Cardiac fibroblast (primary cell): ENCODE data around the gene MCTP1.

Experiments used
- DNase-seq, 2 donors: peaks; one replicate each; pipeline versions ENCODE4 v3.0.0 to v3.0.0-alpha.2; 2010; ENCODE audit warnings: low read depth in 2 of 2
- H3K4me3 ChIP-seq, 2 donors: replicated peaks in 1 of 2; 1 replicate in 1 of 2; 2 replicates in 1 of 2; pipeline ENCODE4 v1.5.1; 2011; ENCODE audit warnings: low read depth in 2 of 2, low read length in 2 of 2, mild to moderate bottlenecking in 2 of 2, moderate library complexity in 1 of 2
- TF ChIP-seq, protein P1 (sequence below): IDR thresholded peaks from one replicate; pipeline ENCODE4 v1.5.1; 2011; ENCODE audit warnings: low read depth, mild to moderate bottlenecking, low read length, inconsistent platforms

Gene MCTP1

DNA sequence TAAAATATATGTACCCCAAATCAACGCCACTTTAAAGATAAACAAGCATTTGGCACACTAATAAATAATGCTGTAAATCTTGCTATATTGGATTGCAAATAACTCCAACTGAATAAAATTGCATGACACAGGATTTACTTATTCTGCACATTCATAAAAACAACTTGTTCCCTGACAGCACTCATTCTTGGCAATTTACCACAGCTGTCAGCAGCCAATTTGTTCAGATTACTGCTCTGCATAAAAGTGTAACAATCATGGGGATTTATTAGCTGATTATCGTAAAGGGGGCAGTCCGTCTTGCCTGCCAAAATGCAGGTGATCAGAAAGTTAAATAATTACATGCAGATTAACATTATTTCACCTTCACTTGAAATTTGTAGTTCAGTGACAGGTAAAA, 381.2 kb downstream of the MCTP1 start:
- TF ChIP-seq, protein P1, sequence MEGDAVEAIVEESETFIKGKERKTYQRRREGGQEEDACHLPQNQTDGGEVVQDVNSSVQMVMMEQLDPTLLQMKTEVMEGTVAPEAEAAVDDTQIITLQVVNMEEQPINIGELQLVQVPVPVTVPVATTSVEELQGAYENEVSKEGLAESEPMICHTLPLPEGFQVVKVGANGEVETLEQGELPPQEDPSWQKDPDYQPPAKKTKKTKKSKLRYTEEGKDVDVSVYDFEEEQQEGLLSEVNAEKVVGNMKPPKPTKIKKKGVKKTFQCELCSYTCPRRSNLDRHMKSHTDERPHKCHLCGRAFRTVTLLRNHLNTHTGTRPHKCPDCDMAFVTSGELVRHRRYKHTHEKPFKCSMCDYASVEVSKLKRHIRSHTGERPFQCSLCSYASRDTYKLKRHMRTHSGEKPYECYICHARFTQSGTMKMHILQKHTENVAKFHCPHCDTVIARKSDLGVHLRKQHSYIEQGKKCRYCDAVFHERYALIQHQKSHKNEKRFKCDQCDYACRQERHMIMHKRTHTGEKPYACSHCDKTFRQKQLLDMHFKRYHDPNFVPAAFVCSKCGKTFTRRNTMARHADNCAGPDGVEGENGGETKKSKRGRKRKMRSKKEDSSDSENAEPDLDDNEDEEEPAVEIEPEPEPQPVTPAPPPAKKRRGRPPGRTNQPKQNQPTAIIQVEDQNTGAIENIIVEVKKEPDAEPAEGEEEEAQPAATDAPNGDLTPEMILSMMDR, result no peak
- DNase-seq, result no peak
- no peak overlapping the region for H3K4me3 ChIP-seq

DNA sequence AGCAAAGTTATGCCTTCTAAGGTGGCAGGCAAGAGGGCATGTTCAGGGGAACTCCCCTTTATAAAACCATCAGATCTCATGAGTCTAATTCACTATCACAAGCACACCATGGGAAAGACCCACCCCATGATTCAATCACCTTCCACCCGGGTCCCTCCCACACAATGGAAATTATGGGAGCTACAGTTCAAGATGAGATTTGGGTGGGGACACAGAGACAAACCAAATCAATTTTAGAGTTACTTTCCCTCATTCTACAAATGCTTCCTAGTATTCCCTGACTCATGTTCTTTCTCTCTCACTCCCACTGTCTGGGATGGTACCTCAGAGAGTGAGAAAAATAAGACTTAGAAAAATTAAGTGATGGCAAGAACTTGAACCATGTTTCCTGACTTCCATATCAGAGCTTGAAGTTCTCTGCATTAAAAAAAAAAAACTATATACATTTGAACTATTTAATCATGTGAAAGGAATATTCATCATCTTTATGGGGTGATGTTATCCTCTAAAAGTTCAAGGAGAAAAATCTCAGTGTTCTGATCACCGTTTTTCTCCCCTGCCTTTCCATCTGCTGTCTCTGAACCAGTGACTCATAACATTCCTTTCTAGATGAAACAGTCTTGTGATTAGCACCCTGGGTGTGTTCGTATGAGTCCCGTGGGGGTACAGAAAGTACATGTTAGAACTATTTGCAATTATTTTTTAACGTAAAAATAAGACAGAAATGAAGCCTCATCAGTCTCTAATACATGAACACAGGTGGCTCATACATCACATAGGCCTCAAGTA, 383.5 kb downstream of the MCTP1 start:
- DNase-seq, result peak; percentile 46 to 90
- no peak overlapping the region for H3K4me3 ChIP-seq
- TF ChIP-seq, protein P1, result no peak

DNA sequence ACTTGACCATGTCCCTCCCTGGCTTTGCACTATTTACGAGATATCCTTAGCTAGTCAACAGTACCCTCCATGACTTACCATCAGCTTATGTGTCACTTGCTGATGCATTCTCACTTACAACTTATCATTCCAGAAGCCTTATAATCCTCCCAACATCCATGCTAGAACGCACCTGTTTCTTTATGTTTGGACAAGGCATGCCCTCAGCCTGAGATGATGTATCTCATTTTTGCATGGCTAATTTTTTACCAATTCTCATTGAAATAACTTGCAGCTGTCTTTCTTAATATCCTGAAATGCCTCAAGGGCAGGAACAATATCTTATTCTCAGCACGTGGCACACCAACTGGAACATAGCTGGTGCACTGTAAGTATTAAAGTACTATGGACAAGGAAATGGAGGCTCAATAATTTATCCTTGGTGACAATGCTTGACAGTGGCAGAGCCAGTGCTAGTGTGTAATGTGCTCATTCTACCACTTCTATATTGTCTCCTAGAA, 384.8 kb downstream of the MCTP1 start:
- TF ChIP-seq, protein P1, result no peak
- no peak overlapping the region for H3K4me3 ChIP-seq
- no peak for DNase-seq

DNA sequence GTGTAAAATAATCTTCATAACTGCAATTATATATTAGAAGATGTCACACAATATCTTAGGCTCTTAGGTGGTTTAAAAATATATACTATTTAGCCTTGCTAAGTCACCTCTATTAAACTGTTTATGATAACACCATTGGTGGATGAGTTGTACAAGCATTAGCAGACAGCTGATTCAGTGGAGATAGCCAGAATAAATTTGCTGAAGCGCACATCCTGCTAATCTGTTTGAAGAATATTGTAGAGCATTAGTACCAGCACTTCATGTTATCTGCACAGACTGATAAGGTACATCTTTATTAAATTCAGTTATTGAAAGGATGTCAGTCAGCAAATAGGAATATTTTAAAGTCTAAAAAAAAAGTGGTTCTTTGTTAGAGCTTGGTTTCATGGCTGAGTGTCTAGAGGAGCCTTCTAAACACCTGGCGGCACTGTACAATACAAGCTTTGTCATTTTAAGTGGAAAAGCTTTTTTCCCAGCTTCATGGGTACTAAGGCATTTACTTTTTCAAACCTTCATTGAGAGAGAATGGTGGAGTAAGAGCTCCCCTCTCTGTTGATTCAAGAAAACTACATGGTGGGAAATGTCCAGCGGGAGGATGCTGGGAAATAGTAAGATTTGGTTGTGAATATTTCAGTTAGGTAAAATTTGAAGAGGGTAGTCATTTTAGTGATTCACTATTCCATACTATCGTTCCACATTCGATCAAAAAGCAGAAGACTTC, 391.3 kb downstream of the MCTP1 start:
- TF ChIP-seq, protein P1, result peak; percentile 38
- DNase-seq, result peak; percentile 23 to 47

DNA sequence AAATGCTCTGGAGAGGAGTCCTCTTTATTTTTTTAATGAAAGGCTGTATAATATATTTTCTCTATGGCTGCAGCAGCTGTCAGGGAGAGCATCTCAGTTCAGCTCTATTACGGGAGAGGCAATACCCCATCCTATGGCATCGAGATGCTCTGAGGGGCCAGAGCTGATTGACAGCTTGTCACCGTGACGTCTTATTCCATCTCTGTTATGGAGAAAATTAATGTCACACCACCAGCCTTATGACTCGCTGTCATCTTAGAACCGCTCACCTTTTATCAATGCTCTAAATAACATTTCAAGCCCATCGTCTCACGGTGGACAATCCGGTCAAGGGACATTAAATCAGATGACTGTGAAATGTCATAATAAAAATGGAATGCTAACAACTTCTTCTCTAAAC, 392.9 kb downstream of the MCTP1 start:
- H3K4me3 ChIP-seq, result no peak overlapping the region
- TF ChIP-seq, protein P1, result no peak
- no peak for DNase-seq

More for the DNA sequence above, 391.3 kb downstream of the MCTP1 start:
- no peak overlapping the region for H3K4me3 ChIP-seq

DNA sequence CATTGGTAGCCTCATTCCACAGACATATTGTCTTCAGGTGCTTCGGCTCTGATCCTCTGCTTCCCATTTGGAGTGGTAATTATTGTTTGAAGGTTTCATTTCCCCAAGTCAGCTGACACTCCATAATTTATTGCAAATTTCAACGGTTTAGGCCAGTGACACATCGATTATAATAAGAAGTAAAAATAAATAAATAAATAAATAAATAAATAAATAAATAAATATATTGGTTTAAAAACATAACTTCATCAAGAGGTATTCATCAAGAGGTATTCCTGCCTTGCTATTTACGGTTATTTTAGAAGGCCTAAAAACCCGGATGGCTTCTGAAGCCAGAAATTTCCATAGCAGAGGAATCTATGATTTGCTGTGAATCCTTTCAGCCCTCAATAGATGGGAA, 393.3 kb downstream of the MCTP1 start:
- DNase-seq, result no peak
- TF ChIP-seq, protein P1, result no peak
- no peak overlapping the region for H3K4me3 ChIP-seq
